SW 1271 (cell line): ENCODE data around the gene ONECUT3.
"Not testable (repeated sequence)": the region's sequence is repeated elsewhere in the genome, so short reads cannot be mapped to it uniquely, and the experiment has no call there.

Source experiments
- DNase-seq, 2 experiments: peaks; one replicate each; lab custom pipeline; 2025; lab: John Stamatoyannopoulos, UW

ONECUT3 gene

GRCh38 chr19:1794424-1795172 is 41.3 kb downstream of the ONECUT3 start:
- no peak for DNase-seq

- DNase-seq: no peak
Measured at GRCh38 chr19:1796395-1797142, 43.3 kb downstream of the ONECUT3 start.

GRCh38 chr19:1797313-1797712 is 44.0 kb downstream of the ONECUT3 start:
- not testable (repeated sequence) for DNase-seq

GRCh38 chr19:1799695-1800342 is 46.5 kb downstream of the ONECUT3 start:
- no peak for DNase-seq

- DNase-seq: no peak
Measured at GRCh38 chr19:1804858-1805257, 51.6 kb downstream of the ONECUT3 start.

- DNase-seq: no peak
Measured at GRCh38 chr19:1805401-1806183, 52.3 kb downstream of the ONECUT3 start.

- no peak for DNase-seq
Measured at GRCh38 chr19:1806184-1807029, 53.1 kb downstream of the ONECUT3 start.

GRCh38 chr19:1807030-1807694 is 53.9 kb downstream of the ONECUT3 start:
- no peak for DNase-seq

- no peak for DNase-seq
Measured at GRCh38 chr19:1807695-1808394, 54.5 kb downstream of the ONECUT3 start.

- DNase-seq: no peak
Measured at GRCh38 chr19:1808395-1808731, 55.1 kb downstream of the ONECUT3 start.

GRCh38 chr19:1809678-1810077 is 56.4 kb downstream of the ONECUT3 start:
- no peak for DNase-seq

GRCh38 chr19:1810439-1811160 is 57.3 kb downstream of the ONECUT3 start:
- DNase-seq: no peak

GRCh38 chr19:1811472-1811894 is 58.2 kb downstream of the ONECUT3 start:
- peak; percentile 72 to 84 for DNase-seq

GRCh38 chr19:1811942-1812425 is 58.7 kb downstream of the ONECUT3 start, which contains the start of gene ATP8B3:
ATP8B3 (minus strand) TSS chr19:1812276; CDS start chr19:1811736, 540 bp downstream.
- no peak for DNase-seq

- DNase-seq: peak; percentile 97 to 98
Measured at GRCh38 chr19:1812426-1813191, 59.3 kb downstream of the ONECUT3 start.

- no peak for DNase-seq
Measured at GRCh38 chr19:1813192-1814182, 60.2 kb downstream of the ONECUT3 start.

- no peak for DNase-seq
Measured at GRCh38 chr19:1814391-1814790, 61.1 kb downstream of the ONECUT3 start.
